Body of pancreas (tissue), 4 donors: ENCODE data around the gene ENPP6. TPM values are rescaled to one million over a fixed set of nuclear protein-coding genes. Genes with fewer than 3 reads are reported as not detected.

ENCODE experiments used
- ATAC-seq: fragments of 150-250 bp; one replicate; pipeline ENCODE4 v1.9.1; 2016
- DNase-seq, 4 donors: peaks; one replicate each; pipeline ENCODE4 v3.0.0-alpha.2; 2019
- H3K27ac ChIP-seq, 4 donors: fragments of 200-600 bp; sonication (generic); 1 replicate in 3 of 4; 2 replicates in 1 of 4; pipeline versions ENCODE4 v1.5.1 to v1.6.1; 2016 to 2019; ENCODE audit warnings: mild to moderate bottlenecking in 1 of 4, mixed read lengths in 1 of 4, moderate library complexity in 1 of 4
- H3K27me3 ChIP-seq, 2 donors: fragments of 200-600 bp; sonication (generic); one replicate each; pipeline ENCODE4 v1.6.0; 2016; ENCODE audit warnings: mild to moderate bottlenecking in 1 of 2
- H3K36me3 ChIP-seq, 2 donors: fragments of 200-600 bp; sonication (generic); replicated peaks in 1 of 2; 2 replicates each; pipeline ENCODE4 v1.5.1; 2016; ENCODE audit warnings: low read depth in 2 of 2; ENCODE audit not compliant: insufficient read depth in 1 of 2
- H3K4me1 ChIP-seq: fragments of 200-600 bp; sonication (generic); one replicate; pipeline ENCODE4 v1.6.0; 2016
- H3K4me3 ChIP-seq, 2 donors: fragments of 200-600 bp; sonication (generic); 1 replicate in 1 of 2; 2 replicates in 1 of 2; pipeline ENCODE4 v1.5.1; 2016 to 2019
- H3K9me3 ChIP-seq, 3 donors: fragments of 200-600 bp; sonication (generic); 1 replicate in 2 of 3; 2 replicates in 1 of 3; pipeline ENCODE4 v1.5.1; 2016
- CTCF ChIP-seq, 7 experiments: fragments of 450-650 bp in 4 of 7; fragments of 200-600 bp in 3 of 7; sonication (generic) in 3 of 7; IDR thresholded peaks; one replicate each; pipeline ENCODE4 v1.5.1; 2016 to 2019; ENCODE audit warnings: antibody characterized with exemption in 7 of 7
- POLR2A ChIP-seq, 3 donors: fragments of 450-650 bp; IDR thresholded peaks; one replicate each; pipeline ENCODE4 v1.6.1; 2016; ENCODE audit warnings: antibody characterized with exemption in 3 of 3, mild to moderate bottlenecking in 2 of 3
- WGBS, 2 donors: methylation state at CpG; one replicate each; pipeline ENCODE4 v1.1.5; 2017; 5-methylcytosine and 5-hydroxymethylcytosine counted together
- intact Hi-C: fragments of 100-400 bp; cut with DNase I; formaldehyde crosslinking; loops from one replicate; pipeline ENCODE4 v1.15.1; 2023
- total RNA-seq, 2 donors: library from RNA; depleted of rRNA; stranded (reverse); fragments of >200 nt; gene quantifications; one replicate each; pipeline ENCODE4 v1.1.0, GENCODE V29; 2016

The ENPP6 gene
- total RNA-seq, 2 donors from 2014 or later = not detected

- 78 to 79% methylated on average over 4 of the region's 4 CpGs for WGBS, 2 donors
These were observed 27.7 kb downstream of the ENPP6 start for GRCh38 chr4:184189966-184190365.

GRCh38 chr4:184188443-184189400 lies 29.0 kb downstream of the ENPP6 start:
- no peak for ATAC-seq
- Histone ChIP-seq H3K27me3 (no peaks in the 10 kb centered on the region), H3K36me3 (no peaks in the 10 kb centered on the region), H3K27ac (no peak overlapping the region), H3K4me1 (no peaks in the 10 kb centered on the region), H3K9me3 (no peaks in the 10 kb centered on the region), H3K4me3 (no peak overlapping the region)
- DNase-seq = no peak
- TF ChIP-seq POLR2A (IDR thresholded peaks at IDR 0.05) (no peak), CTCF (IDR thresholded peaks at IDR 0.05) (no peak)
- WGBS, 2 donors = 69 to 73% methylated on average over 12 of the region's 12 CpGs
- intact Hi-C loops = no loop called here

More at GRCh38 chr4:184189966-184190365, 27.7 kb downstream of the ENPP6 start:
- no peak for ATAC-seq
- H3K36me3 ChIP-seq = no peaks in the 10 kb centered on the region
- no peaks in the 10 kb centered on the region for H3K27me3 ChIP-seq
- H3K9me3 ChIP-seq = no peaks in the 10 kb centered on the region
- no peak overlapping the region for H3K4me3 ChIP-seq
- intact Hi-C loops = no loop called here
- H3K27ac ChIP-seq = no peak overlapping the region
- H3K4me1 ChIP-seq = no peaks in the 10 kb centered on the region
- no peak for TF ChIP-seq POLR2A (IDR thresholded peaks at IDR 0.05)
- DNase-seq = no peak

- no peak for TF ChIP-seq CTCF (IDR thresholded peaks at IDR 0.05)
- no peak for TF ChIP-seq POLR2A (IDR thresholded peaks at IDR 0.05)
- intact Hi-C loops = no loop called here
- ATAC-seq (no peak), DNase-seq (no peak)
- H3K4me3 ChIP-seq = no peak overlapping the region
- H3K4me1 ChIP-seq = no peaks in the 10 kb centered on the region
- 63 to 67% methylated on average over 3 to 6 of the region's 6 CpGs for WGBS, 2 donors
- no peaks in the 10 kb centered on the region for H3K9me3 ChIP-seq
- H3K27ac ChIP-seq = no peak overlapping the region
- H3K27me3 ChIP-seq = no peaks in the 10 kb centered on the region
- H3K36me3 ChIP-seq = no peaks in the 10 kb centered on the region
These were observed 40.4 kb downstream of the ENPP6 start for GRCh38 chr4:184177271-184177670.

- no peak overlapping the region for H3K27ac ChIP-seq
- no peak for TF ChIP-seq CTCF (IDR thresholded peaks at IDR 0.05)
- no peak for TF ChIP-seq POLR2A (IDR thresholded peaks at IDR 0.05)
- DNase-seq (no peak), ATAC-seq (no peak)
- H3K9me3 ChIP-seq = no peaks in the 10 kb centered on the region
- peaks cover 0 to 3% of the 10 kb centered on the region in 2 donors for H3K27me3 ChIP-seq
- H3K4me3 ChIP-seq = no peak overlapping the region
- WGBS, 2 donors = 76% methylated on average over 16 of the region's 16 CpGs
- no peaks in the 10 kb centered on the region for H3K4me1 ChIP-seq
- no peaks in the 10 kb centered on the region for H3K36me3 ChIP-seq
- intact Hi-C loops = no loop called here
These were observed 42.8 kb downstream of the ENPP6 start for GRCh38 chr4:184174571-184175488.

- Histone ChIP-seq H3K27me3 (peaks cover 0 to 3% of the 10 kb centered on the region in 2 donors), H3K36me3 (no peaks in the 10 kb centered on the region), H3K4me3 (no peak overlapping the region), H3K27ac (no peak overlapping the region), H3K4me1 (peaks cover 6% of the 10 kb centered on the region), H3K9me3 (no peaks in the 10 kb centered on the region)
- 31 to 38% methylated on average over 1 of the region's 1 CpG for WGBS, 2 donors
- TF ChIP-seq CTCF (IDR thresholded peaks at IDR 0.05) = no peak
- no peak for TF ChIP-seq POLR2A (IDR thresholded peaks at IDR 0.05)
- intact Hi-C loops = no loop called here
- DNase-seq = no peak
- ATAC-seq = no peak
These were observed 46.7 kb downstream of the ENPP6 start for GRCh38 chr4:184171011-184171410.
